ENCODE results near the gene BCL11B.

Gene BCL11B

DNA sequence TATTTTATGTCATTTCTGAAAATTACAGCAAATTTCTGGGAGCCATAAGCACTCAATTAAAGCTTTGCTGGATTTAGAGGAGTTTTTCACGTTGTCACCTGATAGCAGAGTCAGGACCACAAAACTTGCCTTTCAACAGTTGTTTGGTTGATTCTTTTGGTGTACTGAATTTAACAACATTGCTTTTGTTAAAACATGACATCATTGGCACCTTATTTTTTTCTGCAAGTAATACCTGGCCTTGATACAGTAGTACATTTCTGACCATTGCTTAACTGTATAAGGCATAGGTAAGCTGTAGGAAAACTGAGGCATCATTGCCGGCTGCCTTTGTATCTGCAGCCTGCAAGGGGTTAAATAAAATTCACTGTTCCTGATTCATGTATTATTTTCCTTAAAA is 4.5 kb upstream of the BCL11B start:
- H3K9me3 ChIP-seq (ENCODE audit: control insufficient read depth in 5 of 5, low read length in 5 of 5): no peaks in the 10 kb centered on the region
- H3K27me3 ChIP-seq (ENCODE audit: control insufficient read depth in 5 of 5, insufficient read depth in 4 of 5, low read length in 5 of 5): peaks cover 29 to 48% (median 37%) of the 10 kb centered on the region in 5 donors
- H3K4me1 ChIP-seq (ENCODE audit: control insufficient read depth in 5 of 5, insufficient read depth in 5 of 5, low read length in 5 of 5): peaks cover 0 to 34% (median 31%) of the 10 kb centered on the region in 5 donors
- no peak overlapping the region for H3K27ac ChIP-seq (ENCODE audit: low read depth, low read length)
- no peaks in the 10 kb centered on the region for H3K36me3 ChIP-seq (ENCODE audit: control insufficient read depth in 5 of 5, insufficient read depth in 5 of 5, low read length in 5 of 5)
- H3K9ac ChIP-seq (ENCODE audit: low read length in 5 of 5): no peak overlapping the region
- no peak overlapping the region for H3K4me3 ChIP-seq (ENCODE audit: low read depth in 1 of 5, low read length in 5 of 5)

- no peak overlapping the region for H3K4me3 ChIP-seq (ENCODE audit: low read depth in 1 of 5, low read length in 5 of 5)
- H3K4me1 ChIP-seq (ENCODE audit: control insufficient read depth in 5 of 5, insufficient read depth in 5 of 5, low read length in 5 of 5): peaks cover 0 to 39% (median 35%) of the 10 kb centered on the region in 5 donors
- H3K27ac ChIP-seq (ENCODE audit: low read depth, low read length): no peak overlapping the region
- H3K36me3 ChIP-seq (ENCODE audit: control insufficient read depth in 5 of 5, insufficient read depth in 5 of 5, low read length in 5 of 5): no peaks in the 10 kb centered on the region
- H3K9ac ChIP-seq (ENCODE audit: low read length in 5 of 5): no peak overlapping the region
- no peaks in the 10 kb centered on the region for H3K9me3 ChIP-seq (ENCODE audit: control insufficient read depth in 5 of 5, low read length in 5 of 5)
- peaks cover 27 to 46% (median 35%) of the 10 kb centered on the region in 5 donors for H3K27me3 ChIP-seq (ENCODE audit: control insufficient read depth in 5 of 5, insufficient read depth in 4 of 5, low read length in 5 of 5)
Observed at GRCh38 chr14:99275222-99275584, 3.2 kb upstream of the BCL11B start.

- H3K27me3 ChIP-seq (ENCODE audit: control insufficient read depth in 5 of 5, insufficient read depth in 4 of 5, low read length in 5 of 5): peaks cover 25 to 48% (median 29%) of the 10 kb centered on the region in 5 donors
- H3K9ac ChIP-seq (ENCODE audit: low read length in 5 of 5): no peak overlapping the region
- H3K9me3 ChIP-seq (ENCODE audit: control insufficient read depth in 5 of 5, low read length in 5 of 5): no peaks in the 10 kb centered on the region
- H3K4me3 ChIP-seq (ENCODE audit: low read depth in 1 of 5, low read length in 5 of 5): peak overlapping the region in 3 of 5 donors; percentile 45 to 53 (median 45)
- no peak overlapping the region for H3K27ac ChIP-seq (ENCODE audit: low read depth, low read length)
- H3K36me3 ChIP-seq (ENCODE audit: control insufficient read depth in 5 of 5, insufficient read depth in 5 of 5, low read length in 5 of 5): no peaks in the 10 kb centered on the region
- peaks cover 0 to 39% (median 39%) of the 10 kb centered on the region in 5 donors for H3K4me1 ChIP-seq (ENCODE audit: control insufficient read depth in 5 of 5, insufficient read depth in 5 of 5, low read length in 5 of 5)
Observed at GRCh38 chr14:99274346-99275221, 2.6 kb upstream of the BCL11B start.

- Histone ChIP-seq H3K4me3 (ENCODE audit: low read depth in 1 of 5, low read length in 5 of 5) (peak overlapping the region in 3 of 5 donors; percentile 45 to 53 (median 45)), H3K27ac (ENCODE audit: low read depth, low read length) (no peak overlapping the region), H3K4me1 (ENCODE audit: control insufficient read depth in 5 of 5, insufficient read depth in 5 of 5, low read length in 5 of 5) (peaks cover 0 to 39% (median 39%) of the 10 kb centered on the region in 5 donors), H3K36me3 (ENCODE audit: control insufficient read depth in 5 of 5, insufficient read depth in 5 of 5, low read length in 5 of 5) (no peaks in the 10 kb centered on the region), H3K9me3 (ENCODE audit: control insufficient read depth in 5 of 5, low read length in 5 of 5) (no peaks in the 10 kb centered on the region), H3K27me3 (ENCODE audit: control insufficient read depth in 5 of 5, insufficient read depth in 4 of 5, low read length in 5 of 5) (peaks cover 25 to 47% (median 26%) of the 10 kb centered on the region in 5 donors), H3K9ac (ENCODE audit: low read length in 5 of 5) (no peak overlapping the region)
Observed at GRCh38 chr14:99273766-99274345, 1.9 kb upstream of the BCL11B start.

GRCh38 chr14:99272899-99273765 is 1.1 kb upstream of the BCL11B start:
- H3K4me1 ChIP-seq (ENCODE audit: control insufficient read depth in 5 of 5, insufficient read depth in 5 of 5, low read length in 5 of 5): peaks cover 0 to 39% (median 39%) of the 10 kb centered on the region in 5 donors
- peaks cover 30 to 51% (median 33%) of the 10 kb centered on the region in 5 donors for H3K27me3 ChIP-seq (ENCODE audit: control insufficient read depth in 5 of 5, insufficient read depth in 4 of 5, low read length in 5 of 5)
- peak overlapping the region in 1 of 5 donors; percentile 31 for H3K4me3 ChIP-seq (ENCODE audit: low read depth in 1 of 5, low read length in 5 of 5)
- H3K9ac ChIP-seq (ENCODE audit: low read length in 5 of 5): no peak overlapping the region
- no peaks in the 10 kb centered on the region for H3K36me3 ChIP-seq (ENCODE audit: control insufficient read depth in 5 of 5, insufficient read depth in 5 of 5, low read length in 5 of 5)
- H3K27ac ChIP-seq (ENCODE audit: low read depth, low read length): no peak overlapping the region
- no peaks in the 10 kb centered on the region for H3K9me3 ChIP-seq (ENCODE audit: control insufficient read depth in 5 of 5, low read length in 5 of 5)

GRCh38 chr14:99272632-99272898 is 568 bp upstream of the BCL11B start:
- H3K27me3 ChIP-seq (ENCODE audit: control insufficient read depth in 5 of 5, insufficient read depth in 4 of 5, low read length in 5 of 5): peaks cover 35 to 54% (median 37%) of the 10 kb centered on the region in 5 donors
- H3K4me1 ChIP-seq (ENCODE audit: control insufficient read depth in 5 of 5, insufficient read depth in 5 of 5, low read length in 5 of 5): peaks cover 0 to 39% (median 39%) of the 10 kb centered on the region in 5 donors
- H3K27ac ChIP-seq (ENCODE audit: low read depth, low read length): no peak overlapping the region
- H3K9ac ChIP-seq (ENCODE audit: low read length in 5 of 5): no peak overlapping the region
- no peaks in the 10 kb centered on the region for H3K9me3 ChIP-seq (ENCODE audit: control insufficient read depth in 5 of 5, low read length in 5 of 5)
- H3K36me3 ChIP-seq (ENCODE audit: control insufficient read depth in 5 of 5, insufficient read depth in 5 of 5, low read length in 5 of 5): no peaks in the 10 kb centered on the region
- H3K4me3 ChIP-seq (ENCODE audit: low read depth in 1 of 5, low read length in 5 of 5): peak overlapping the region; percentile 29 to 54 (median 32)

GRCh38 chr14:99271221-99271941 is 616 bp downstream of the BCL11B start:
- no peaks in the 10 kb centered on the region for H3K36me3 ChIP-seq (ENCODE audit: control insufficient read depth in 5 of 5, insufficient read depth in 5 of 5, low read length in 5 of 5)
- H3K9me3 ChIP-seq (ENCODE audit: control insufficient read depth in 5 of 5, low read length in 5 of 5): no peaks in the 10 kb centered on the region
- H3K27ac ChIP-seq (ENCODE audit: low read depth, low read length): no peak overlapping the region
- peak overlapping the region in 4 of 5 donors; percentile 31 to 54 (median 42) for H3K4me3 ChIP-seq (ENCODE audit: low read depth in 1 of 5, low read length in 5 of 5)
- H3K4me1 ChIP-seq (ENCODE audit: control insufficient read depth in 5 of 5, insufficient read depth in 5 of 5, low read length in 5 of 5): peaks cover 0 to 40% (median 39%) of the 10 kb centered on the region in 5 donors
- H3K9ac ChIP-seq (ENCODE audit: low read length in 5 of 5): no peak overlapping the region
- peaks cover 32 to 59% (median 37%) of the 10 kb centered on the region in 5 donors for H3K27me3 ChIP-seq (ENCODE audit: control insufficient read depth in 5 of 5, insufficient read depth in 4 of 5, low read length in 5 of 5)

GRCh38 chr14:99270458-99271220 is 1.4 kb downstream of the BCL11B start:
- Histone ChIP-seq H3K27ac (ENCODE audit: low read depth, low read length) (no peak overlapping the region), H3K9ac (ENCODE audit: low read length in 5 of 5) (no peak overlapping the region), H3K9me3 (ENCODE audit: control insufficient read depth in 5 of 5, low read length in 5 of 5) (no peaks in the 10 kb centered on the region), H3K27me3 (ENCODE audit: control insufficient read depth in 5 of 5, insufficient read depth in 4 of 5, low read length in 5 of 5) (peaks cover 32 to 53% (median 35%) of the 10 kb centered on the region in 5 donors), H3K36me3 (ENCODE audit: control insufficient read depth in 5 of 5, insufficient read depth in 5 of 5, low read length in 5 of 5) (no peaks in the 10 kb centered on the region), H3K4me3 (ENCODE audit: low read depth in 1 of 5, low read length in 5 of 5) (peak overlapping the region in 1 of 5 donors; percentile 42), H3K4me1 (ENCODE audit: control insufficient read depth in 5 of 5, insufficient read depth in 5 of 5, low read length in 5 of 5) (peaks cover 0 to 46% (median 40%) of the 10 kb centered on the region in 5 donors)

Data from subcutaneous abdominal adipose tissue (tissue), 5 donors.